KMS-11 (cell line): Measurements from ENCODE around the gene TAOK3.

ENCODE experiments used
- H2AFZ ChIP-seq: fragments of 200-600 bp; sonication (generic); 2 replicates; pipeline ENCODE4 v1.6.1; 2016; ENCODE audit warnings: antibody characterized with exemption, mixed run types, low read depth
- H3K27ac ChIP-seq: fragments of 200-600 bp; sonication (generic); 2 replicates; pipeline ENCODE4 v1.6.1; 2016; ENCODE audit warnings: mild to moderate bottlenecking, mixed run types
- H3K27me3 ChIP-seq: fragments of 200-600 bp; sonication (generic); 2 replicates; pipeline ENCODE4 v1.6.1; 2017; ENCODE audit warnings: mild to moderate bottlenecking, low read depth, mixed run types, moderate library complexity; ENCODE audit not compliant: insufficient read depth
- H3K36me3 ChIP-seq: fragments of 200-600 bp; sonication (generic); 2 replicates; pipeline ENCODE4 v1.6.1; 2017; ENCODE audit warnings: mild to moderate bottlenecking, mixed run types; ENCODE audit not compliant: insufficient read depth
- H3K4me1 ChIP-seq: fragments of 200-600 bp; sonication (generic); 2 replicates; pipeline ENCODE4 v1.6.1; 2016; ENCODE audit warnings: mild to moderate bottlenecking, low read depth, mixed run types; ENCODE audit not compliant: poor library complexity, severe bottlenecking
- H3K4me2 ChIP-seq: fragments of 200-600 bp; sonication (generic); 2 replicates; pipeline ENCODE4 v1.7.0; 2016; ENCODE audit warnings: mild to moderate bottlenecking, mixed run types
- H3K4me3 ChIP-seq: fragments of 200-600 bp; sonication (generic); IDR thresholded peaks from 2 replicates; pipeline ENCODE4 v1.6.1; 2017; ENCODE audit warnings: low read depth, low read length, mixed read lengths; ENCODE audit not compliant: insufficient read depth
- H3K79me2 ChIP-seq: fragments of 200-600 bp; sonication (generic); 2 replicates; pipeline ENCODE4 v1.6.1; 2016; ENCODE audit warnings: low read depth, mixed run types; ENCODE audit not compliant: insufficient read depth
- H3K9ac ChIP-seq: fragments of 200-600 bp; sonication (generic); 2 replicates; pipeline ENCODE4 v1.6.1; 2016; ENCODE audit warnings: mild to moderate bottlenecking, mixed run types
- H4K20me1 ChIP-seq: fragments of 200-600 bp; sonication (generic); 2 replicates; pipeline ENCODE4 v1.6.1; 2016; ENCODE audit warnings: mild to moderate bottlenecking, mixed run types; ENCODE audit not compliant: insufficient read depth
- CTCF ChIP-seq: fragments of 200-600 bp; sonication (generic); conservative IDR thresholded peaks from 2 replicates; pipeline ENCODE4 v1.6.1; 2017; ENCODE audit warnings: low read depth, mild to moderate bottlenecking, antibody characterized with exemption, low read length, moderate library complexity, mixed read lengths

Gene TAOK3

DNA sequence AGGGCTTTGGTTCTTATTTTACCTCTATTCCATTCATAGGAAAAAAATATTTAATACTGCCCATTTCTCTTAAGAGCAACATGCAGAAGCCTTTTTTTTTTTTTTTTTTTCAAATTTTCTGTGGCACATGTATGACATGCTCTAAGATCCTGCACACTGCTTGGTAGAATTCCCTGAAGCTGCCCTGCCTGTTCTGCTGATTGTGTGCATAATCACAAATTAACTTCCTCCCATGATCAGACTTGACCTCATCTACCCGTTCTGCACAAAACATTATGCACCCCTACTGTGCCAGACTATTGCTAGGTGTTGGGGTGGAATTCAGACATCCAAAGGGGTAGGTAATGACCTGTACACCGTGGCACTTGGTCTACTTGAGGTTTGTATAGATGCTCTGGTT lies 25.8 kb upstream of the TAOK3 start:
- TF ChIP-seq CTCF = no peak
- H3K4me2 ChIP-seq = no peak overlapping the region
- no peaks in the 10 kb centered on the region for H3K4me1 ChIP-seq
- H3K4me3 ChIP-seq = no peak overlapping the region
- H3K9ac ChIP-seq = no peak overlapping the region
- no peak overlapping the region for H3K27ac ChIP-seq
- no peaks in the 10 kb centered on the region for H3K36me3 ChIP-seq
- H4K20me1 ChIP-seq = no peaks in the 10 kb centered on the region
- no peaks in the 10 kb centered on the region for H3K79me2 ChIP-seq
- H3K27me3 ChIP-seq = no peaks in the 10 kb centered on the region
- no peak overlapping the region for H2AFZ ChIP-seq

DNA sequence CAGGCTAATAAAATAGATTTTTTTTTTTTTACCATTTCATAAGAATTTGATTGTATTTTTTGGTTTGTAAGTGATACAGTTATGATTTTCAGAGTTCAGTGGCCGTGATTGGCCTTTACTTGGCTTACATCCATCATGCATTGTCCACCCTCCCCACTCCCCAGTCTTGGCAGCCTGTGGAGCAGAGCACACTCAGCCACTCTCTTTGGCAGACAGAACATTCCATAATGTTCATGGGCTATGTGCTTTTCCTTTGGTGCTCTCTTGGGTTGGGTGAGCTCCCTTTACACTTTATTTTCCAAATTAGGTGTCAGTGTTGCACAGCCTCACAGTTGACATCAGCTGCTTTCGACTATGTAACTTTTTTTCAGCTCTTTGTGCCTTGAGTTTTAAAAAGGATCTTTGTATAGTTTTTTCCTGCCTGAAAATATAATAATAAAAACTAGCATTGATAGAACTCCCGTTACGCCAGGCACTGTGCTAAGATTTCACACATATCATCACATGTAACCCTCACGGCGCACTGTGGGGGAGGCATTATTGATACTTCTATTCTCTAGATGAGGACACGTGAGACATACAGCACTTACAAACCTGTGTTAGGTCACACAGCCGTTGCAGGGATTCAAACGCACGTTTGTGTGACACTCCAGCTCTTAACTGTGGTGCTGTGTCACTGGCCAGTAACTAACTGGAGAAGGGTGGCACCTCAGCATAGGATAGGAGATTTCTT lies 25.2 kb upstream of the TAOK3 start:
- no peak overlapping the region for H3K27ac ChIP-seq
- H4K20me1 ChIP-seq = no peaks in the 10 kb centered on the region
- H3K4me2 ChIP-seq = no peak overlapping the region
- no peak overlapping the region for H3K4me3 ChIP-seq
- no peaks in the 10 kb centered on the region for H3K27me3 ChIP-seq
- no peaks in the 10 kb centered on the region for H3K79me2 ChIP-seq
- no peak overlapping the region for H2AFZ ChIP-seq
- TF ChIP-seq CTCF = no peak
- H3K36me3 ChIP-seq = no peaks in the 10 kb centered on the region
- H3K4me1 ChIP-seq = no peaks in the 10 kb centered on the region
- no peak overlapping the region for H3K9ac ChIP-seq

GRCh38 chr12:118391836-118392235 lies 19.1 kb upstream of the TAOK3 start:
- Histone ChIP-seq H3K4me1 (no peaks in the 10 kb centered on the region), H3K27ac (no peak overlapping the region)

DNA sequence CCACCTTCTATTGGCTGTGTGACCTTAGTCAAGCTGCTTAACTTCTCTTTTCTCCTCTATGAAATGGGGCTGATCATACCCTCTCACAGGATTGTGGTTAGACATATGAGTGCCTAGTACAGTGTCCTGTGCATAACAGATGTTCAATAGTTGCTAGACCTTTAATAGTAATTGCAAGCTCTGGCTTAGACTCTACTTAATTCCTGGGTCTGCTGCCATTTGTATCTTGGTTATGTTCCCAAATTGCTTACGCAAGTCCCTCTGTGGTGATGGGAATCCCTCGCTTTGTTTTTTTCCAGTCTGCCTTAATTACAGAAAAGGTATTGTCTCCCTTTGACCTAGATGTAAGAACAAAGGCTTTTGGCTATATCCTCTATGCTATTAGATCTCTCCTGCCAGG lies 18.7 kb upstream of the TAOK3 start:
- H2AFZ ChIP-seq = no peak overlapping the region
- no peak overlapping the region for H3K27ac ChIP-seq
- no peak overlapping the region for H3K4me2 ChIP-seq
- H3K27me3 ChIP-seq = no peaks in the 10 kb centered on the region
- no peaks in the 10 kb centered on the region for H3K4me1 ChIP-seq
- no peak overlapping the region for H3K4me3 ChIP-seq
- TF ChIP-seq CTCF = no peak
- no peaks in the 10 kb centered on the region for H4K20me1 ChIP-seq
- no peak overlapping the region for H3K9ac ChIP-seq
- H3K79me2 ChIP-seq = no peaks in the 10 kb centered on the region
- H3K36me3 ChIP-seq = no peaks in the 10 kb centered on the region

More at GRCh38 chr12:118391836-118392235, 19.1 kb upstream of the TAOK3 start:
- H3K79me2 ChIP-seq = no peaks in the 10 kb centered on the region
- no peaks in the 10 kb centered on the region for H4K20me1 ChIP-seq
- no peaks in the 10 kb centered on the region for H3K27me3 ChIP-seq
- no peak overlapping the region for H3K9ac ChIP-seq
- no peaks in the 10 kb centered on the region for H3K36me3 ChIP-seq
- no peak overlapping the region for H3K4me3 ChIP-seq
- no peak overlapping the region for H3K4me2 ChIP-seq
- TF ChIP-seq CTCF = no peak
- no peak overlapping the region for H2AFZ ChIP-seq
